GM23248 (cell line): ENCODE data around the gene OPRD1. TPM values are rescaled to one million over a fixed set of nuclear protein-coding genes. Genes with fewer than 3 reads are reported as not detected.

ENCODE experiments used
- DNase-seq: peaks from one replicate; pipeline ENCODE4 v3.0.0-alpha.2; 2015
- H2AFZ ChIP-seq: fragments of 200-600 bp; sonication (generic); 2 replicates; pipeline ENCODE4 v1.6.1; 2016; ENCODE audit warnings: antibody characterized with exemption
- H3F3A ChIP-seq: fragments of 200-600 bp; sonication (generic); 2 replicates; pipeline ENCODE4 v1.6.1; 2016; ENCODE audit warnings: mild to moderate bottlenecking, antibody characterized with exemption, mixed run types; ENCODE audit not compliant: insufficient read depth
- H3K27ac ChIP-seq: fragments of 200-600 bp; sonication (generic); 2 replicates; pipeline ENCODE4 v1.5.1; 2016; ENCODE audit warnings: mild to moderate bottlenecking
- H3K27me3 ChIP-seq: fragments of 200-600 bp; sonication (generic); replicated peaks from 2 replicates; pipeline ENCODE4 v1.6.1; 2016; ENCODE audit warnings: mild to moderate bottlenecking; ENCODE audit not compliant: insufficient read depth
- H3K36me3 ChIP-seq: fragments of 200-600 bp; sonication (generic); 2 replicates; pipeline ENCODE4 v1.6.1; 2016; ENCODE audit warnings: low read depth, mild to moderate bottlenecking
- H3K4me1 ChIP-seq: fragments of 200-600 bp; sonication (generic); 2 replicates; pipeline ENCODE4 v1.6.1; 2016; ENCODE audit warnings: mild to moderate bottlenecking; ENCODE audit not compliant: insufficient read depth
- H3K4me2 ChIP-seq: fragments of 200-600 bp; sonication (generic); one replicate; pipeline ENCODE4 v1.6.1; 2016; ENCODE audit warnings: mild to moderate bottlenecking; ENCODE audit not compliant: unreplicated experiment
- H3K4me3 ChIP-seq: fragments of 200-600 bp; sonication (generic); 2 replicates; pipeline ENCODE4 v1.5.1; 2016; ENCODE audit warnings: mild to moderate bottlenecking
- H3K79me2 ChIP-seq: fragments of 200-600 bp; sonication (generic); 2 replicates; pipeline ENCODE4 v1.6.1; 2016; ENCODE audit warnings: mild to moderate bottlenecking; ENCODE audit not compliant: insufficient read depth
- H3K9ac ChIP-seq: fragments of 200-600 bp; sonication (generic); 2 replicates; pipeline ENCODE4 v1.6.1; 2016; ENCODE audit warnings: mild to moderate bottlenecking
- H3K9me2 ChIP-seq: fragments of 200-600 bp; sonication (generic); 2 replicates; pipeline ENCODE4 v1.6.1; 2016; ENCODE audit warnings: mixed run types, mild to moderate bottlenecking, moderate library complexity; ENCODE audit not compliant: insufficient read depth
- H3K9me3 ChIP-seq: fragments of 200-600 bp; sonication (generic); one replicate; pipeline ENCODE4 v1.6.1; 2017; ENCODE audit warnings: low read depth
- H4K20me1 ChIP-seq: fragments of 200-600 bp; sonication (generic); 2 replicates; pipeline ENCODE4 v1.6.0; 2016; ENCODE audit not compliant: insufficient read depth
- EZH2 ChIP-seq: fragments of 200-600 bp; sonication (generic); IDR thresholded peaks from 2 replicates; pipeline ENCODE4 v1.6.1; 2018; ENCODE audit warnings: antibody characterized with exemption, mild to moderate bottlenecking; ENCODE audit not compliant: insufficient read depth, poor library complexity, severe bottlenecking
- EZH2phosphoT487 ChIP-seq: fragments of 200-600 bp; sonication (generic); IDR thresholded peaks from 2 replicates; pipeline ENCODE4 v1.6.1; 2018; ENCODE audit warnings: antibody characterized with exemption, moderate library complexity, mild to moderate bottlenecking, low read depth; ENCODE audit not compliant: insufficient read depth
- WGBS, 2 experiments: methylation state at CpG; one replicate each; pipeline ENCODE4 v1.1.6; 2015 to 2017; ENCODE audit warnings: low lambda C conversion rate in 2 of 2, low coverage in 1 of 2; ENCODE audit errors: missing lambda C conversion rate in 2 of 2; 5-methylcytosine and 5-hydroxymethylcytosine counted together
- in situ Hi-C: fragments of 300-500 bp; cut with MboI; formaldehyde crosslinking; loops from 2 replicates; pipeline ENCODE4 v1.15.0; 2020
- polyA plus RNA-seq: library from polyadenylated mRNA; unstranded; fragments of >200 nt; fragmentation: Nextera tagmentation; extraction: Ambion mirVana; gene quantifications from 2 replicates; pipeline ENCODE4 v1.2.1, GENCODE V29; 2016
- total RNA-seq: library from RNA; depleted of rRNA; stranded (reverse); fragments of >200 nt; shearing (Covaris generic); gene quantifications from 2 replicates; pipeline ENCODE4 v1.2.3, GENCODE V29; 2014

OPRD1 gene
- total and polyA plus RNA-seq, 2 experiments from 2014 or later, result not detected

- in situ Hi-C loops, result no loop called here
- H3K79me2 ChIP-seq, result no peaks in the 10 kb centered on the region
- no peak for DNase-seq
Observed at GRCh38 chr1:28803662-28804061, 8.3 kb upstream of the OPRD1 start.

GRCh38 chr1:28804071-28804470 is 7.9 kb upstream of the OPRD1 start:
- no peak overlapping the region for H2AFZ ChIP-seq
- in situ Hi-C loops, result no loop called here
- no peaks in the 10 kb centered on the region for H3K9me2 ChIP-seq
- no peak overlapping the region for H3K9ac ChIP-seq
- no peak overlapping the region for H3K4me3 ChIP-seq
- H3K79me2 ChIP-seq, result no peaks in the 10 kb centered on the region
- H3F3A ChIP-seq, result no peaks in the 10 kb centered on the region
- H3K27me3 ChIP-seq, result 0 out of 2 replicates have a peak, but pooled peaks cover 9% of the 10 kb centered on the region
- no peak for DNase-seq
- H3K4me2 ChIP-seq, result no peak overlapping the region
- H3K27ac ChIP-seq, result no peak overlapping the region
- H3K9me3 ChIP-seq, result no peaks in the 10 kb centered on the region
- no peaks in the 10 kb centered on the region for H3K4me1 ChIP-seq
- 38 to 43% methylated on average over 3 of the region's 3 CpGs for WGBS, 2 experiments
- H3K36me3 ChIP-seq, result no peaks in the 10 kb centered on the region
- no peak for TF ChIP-seq EZH2
- H4K20me1 ChIP-seq, result no peaks in the 10 kb centered on the region

More at GRCh38 chr1:28803662-28804061, 8.3 kb upstream of the OPRD1 start:
- Histone ChIP-seq H2AFZ (no peak overlapping the region), H3K9me2 (no peaks in the 10 kb centered on the region), H3K4me1 (no peaks in the 10 kb centered on the region), H3K36me3 (no peaks in the 10 kb centered on the region), H3K4me3 (no peak overlapping the region), H3K9me3 (no peaks in the 10 kb centered on the region), H4K20me1 (no peaks in the 10 kb centered on the region), H3K4me2 (no peak overlapping the region), H3K9ac (no peak overlapping the region), H3K27ac (no peak overlapping the region), H3K27me3 (0 out of 2 replicates have a peak, but pooled peaks cover 9% of the 10 kb centered on the region), H3F3A (no peaks in the 10 kb centered on the region)
- WGBS, 2 experiments, result 70 to 71% methylated on average over 3 of the region's 3 CpGs
- TF ChIP-seq EZH2phosphoT487 (no peak), EZH2 (no peak)

- no peaks in the 10 kb centered on the region for H3K36me3 ChIP-seq
- no peak overlapping the region for H3K4me2 ChIP-seq
- no peaks in the 10 kb centered on the region for H4K20me1 ChIP-seq
- H3K4me3 ChIP-seq, result no peak overlapping the region
- H3F3A ChIP-seq, result no peaks in the 10 kb centered on the region
- no peak overlapping the region for H3K27ac ChIP-seq
- no peaks in the 10 kb centered on the region for H3K9me2 ChIP-seq
- no peaks in the 10 kb centered on the region for H3K9me3 ChIP-seq
- no peaks in the 10 kb centered on the region for H3K79me2 ChIP-seq
- WGBS, 2 experiments, result 57 to 58% methylated on average over 4 of the region's 4 CpGs
- H3K9ac ChIP-seq, result no peak overlapping the region
- no peaks in the 10 kb centered on the region for H3K4me1 ChIP-seq
- no peak overlapping the region for H2AFZ ChIP-seq
- no peak for DNase-seq
- TF ChIP-seq EZH2phosphoT487 (no peak), EZH2 (no peak)
- in situ Hi-C loops, result no loop called here
- peaks cover 24% of the 10 kb centered on the region for H3K27me3 ChIP-seq
Observed at GRCh38 chr1:28807046-28807445, 4.9 kb upstream of the OPRD1 start.

- no peaks in the 10 kb centered on the region for H3K9me2 ChIP-seq
- no peaks in the 10 kb centered on the region for H3F3A ChIP-seq
- no peaks in the 10 kb centered on the region for H3K4me1 ChIP-seq
- TF ChIP-seq EZH2phosphoT487 (no peak), EZH2 (no peak)
- 56 to 77% methylated on average over 3 to 4 of the region's 4 CpGs for WGBS, 2 experiments
- peaks cover 31% of the 10 kb centered on the region for H3K27me3 ChIP-seq
- in situ Hi-C loops, result no loop called here
- H4K20me1 ChIP-seq, result no peaks in the 10 kb centered on the region
- no peaks in the 10 kb centered on the region for H3K9me3 ChIP-seq
- H3K27ac ChIP-seq, result no peak overlapping the region
- H3K9ac ChIP-seq, result no peak overlapping the region
- H3K4me3 ChIP-seq, result no peak overlapping the region
- H2AFZ ChIP-seq, result no peak overlapping the region
- DNase-seq, result no peak
- H3K4me2 ChIP-seq, result no peak overlapping the region
- no peaks in the 10 kb centered on the region for H3K36me3 ChIP-seq
- no peaks in the 10 kb centered on the region for H3K79me2 ChIP-seq
Observed at GRCh38 chr1:28807986-28808385, 4.0 kb upstream of the OPRD1 start.

- Histone ChIP-seq H3K27me3 (peaks cover 63% of the 10 kb centered on the region), H3K9ac (no peak overlapping the region), H3K4me3 (no peak overlapping the region), H2AFZ (no peak overlapping the region), H3K36me3 (no peaks in the 10 kb centered on the region), H3K9me3 (no peaks in the 10 kb centered on the region), H3K27ac (no peak overlapping the region), H3F3A (no peaks in the 10 kb centered on the region), H3K4me1 (no peaks in the 10 kb centered on the region), H3K9me2 (no peaks in the 10 kb centered on the region), H4K20me1 (no peaks in the 10 kb centered on the region), H3K4me2 (no peak overlapping the region), H3K79me2 (no peaks in the 10 kb centered on the region)
- 70% methylated on average over 9 of the region's 9 CpGs for whole genome bisulfite sequencing, 2 experiments
- in situ Hi-C loops, result no loop called here
- TF ChIP-seq EZH2phosphoT487 (no peak), EZH2 (no peak)
- no peak for DNase-seq
Observed at GRCh38 chr1:28811369-28811765, 603 bp upstream of the OPRD1 start.
